GM20000 (cell line): Measurements from ENCODE around the gene B2M.

Experiments
- DNase-seq: peaks from one replicate; pipeline ENCODE4 v3.0.0; 2012; ENCODE audit warnings: low spot score
- TF ChIP-seq, protein P1 (sequence below): IDR thresholded peaks from 2 replicates; pipeline ENCODE4 v1.5.1; 2012; ENCODE audit warnings: mild to moderate bottlenecking, control low read depth; ENCODE audit errors: extremely low read depth, missing control alignments

The B2M gene

DNA sequence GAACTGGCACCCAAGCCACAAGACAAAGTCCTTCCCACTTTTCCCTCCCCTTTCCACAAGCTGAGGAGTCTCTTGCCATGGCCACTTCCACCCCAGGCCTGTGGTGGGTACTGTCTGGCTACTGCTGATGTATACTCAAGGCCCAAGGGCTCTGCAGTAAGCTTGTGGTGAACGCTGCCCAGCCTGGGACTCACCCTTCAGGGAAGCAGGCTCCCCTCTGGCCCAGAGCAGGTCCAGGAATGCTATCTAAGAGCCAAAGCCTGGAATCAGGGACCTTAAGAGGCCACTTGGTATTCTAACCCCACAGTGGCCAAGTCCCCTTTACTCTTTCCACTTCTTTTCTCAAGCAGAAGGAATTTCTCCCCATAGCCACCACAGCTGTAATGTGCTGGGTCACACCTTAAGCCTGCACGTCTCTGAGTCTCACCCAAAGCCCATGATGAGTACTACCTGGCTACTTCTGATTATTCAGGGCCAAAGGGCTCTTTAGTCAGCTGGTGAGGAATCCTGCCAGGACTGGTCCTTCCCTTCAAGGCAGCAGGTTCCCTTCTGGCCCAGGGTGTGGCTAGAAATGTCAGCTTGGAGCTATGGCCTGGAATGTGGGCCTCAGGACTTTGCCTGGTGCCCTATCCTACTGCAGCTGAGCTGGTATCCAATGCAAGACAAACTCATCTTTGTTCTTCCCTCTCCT is 4.2 kb upstream of the B2M start:
- TF ChIP-seq, protein P1, sequence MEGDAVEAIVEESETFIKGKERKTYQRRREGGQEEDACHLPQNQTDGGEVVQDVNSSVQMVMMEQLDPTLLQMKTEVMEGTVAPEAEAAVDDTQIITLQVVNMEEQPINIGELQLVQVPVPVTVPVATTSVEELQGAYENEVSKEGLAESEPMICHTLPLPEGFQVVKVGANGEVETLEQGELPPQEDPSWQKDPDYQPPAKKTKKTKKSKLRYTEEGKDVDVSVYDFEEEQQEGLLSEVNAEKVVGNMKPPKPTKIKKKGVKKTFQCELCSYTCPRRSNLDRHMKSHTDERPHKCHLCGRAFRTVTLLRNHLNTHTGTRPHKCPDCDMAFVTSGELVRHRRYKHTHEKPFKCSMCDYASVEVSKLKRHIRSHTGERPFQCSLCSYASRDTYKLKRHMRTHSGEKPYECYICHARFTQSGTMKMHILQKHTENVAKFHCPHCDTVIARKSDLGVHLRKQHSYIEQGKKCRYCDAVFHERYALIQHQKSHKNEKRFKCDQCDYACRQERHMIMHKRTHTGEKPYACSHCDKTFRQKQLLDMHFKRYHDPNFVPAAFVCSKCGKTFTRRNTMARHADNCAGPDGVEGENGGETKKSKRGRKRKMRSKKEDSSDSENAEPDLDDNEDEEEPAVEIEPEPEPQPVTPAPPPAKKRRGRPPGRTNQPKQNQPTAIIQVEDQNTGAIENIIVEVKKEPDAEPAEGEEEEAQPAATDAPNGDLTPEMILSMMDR: no peak
- no peak for DNase-seq

DNA sequence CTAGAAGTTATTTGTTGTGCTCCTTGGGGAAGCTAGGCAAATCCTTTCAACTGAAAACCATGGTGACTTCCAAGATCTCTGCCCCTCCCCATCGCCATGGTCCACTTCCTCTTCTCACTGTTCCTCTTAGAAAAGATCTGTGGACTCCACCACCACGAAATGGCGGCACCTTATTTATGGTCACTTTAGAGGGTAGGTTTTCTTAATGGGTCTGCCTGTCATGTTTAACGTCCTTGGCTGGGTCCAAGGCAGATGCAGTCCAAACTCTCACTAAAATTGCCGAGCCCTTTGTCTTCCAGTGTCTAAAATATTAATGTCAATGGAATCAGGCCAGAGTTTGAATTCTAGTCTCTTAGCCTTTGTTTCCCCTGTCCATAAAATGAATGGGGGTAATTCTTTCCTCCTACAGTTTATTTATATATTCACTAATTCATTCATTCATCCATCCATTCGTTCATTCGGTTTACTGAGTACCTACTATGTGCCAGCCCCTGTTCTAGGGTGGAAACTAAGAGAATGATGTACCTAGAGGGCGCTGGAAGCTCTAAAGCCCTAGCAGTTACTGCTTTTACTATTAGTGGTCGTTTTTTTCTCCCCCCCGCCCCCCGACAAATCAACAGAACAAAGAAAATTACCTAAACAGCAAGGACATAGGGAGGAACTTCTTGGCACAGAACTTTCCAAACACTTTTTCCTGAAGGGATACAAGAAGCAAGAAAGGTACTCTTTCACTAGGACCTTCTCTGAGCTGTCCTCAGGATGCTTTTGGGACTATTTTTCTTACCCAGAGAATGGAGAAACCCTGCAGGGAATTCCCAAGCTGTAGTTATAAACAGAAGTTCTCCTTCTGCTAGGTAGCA is 851 bp upstream of the B2M start:
- DNase-seq: peak; percentile 45

DNA sequence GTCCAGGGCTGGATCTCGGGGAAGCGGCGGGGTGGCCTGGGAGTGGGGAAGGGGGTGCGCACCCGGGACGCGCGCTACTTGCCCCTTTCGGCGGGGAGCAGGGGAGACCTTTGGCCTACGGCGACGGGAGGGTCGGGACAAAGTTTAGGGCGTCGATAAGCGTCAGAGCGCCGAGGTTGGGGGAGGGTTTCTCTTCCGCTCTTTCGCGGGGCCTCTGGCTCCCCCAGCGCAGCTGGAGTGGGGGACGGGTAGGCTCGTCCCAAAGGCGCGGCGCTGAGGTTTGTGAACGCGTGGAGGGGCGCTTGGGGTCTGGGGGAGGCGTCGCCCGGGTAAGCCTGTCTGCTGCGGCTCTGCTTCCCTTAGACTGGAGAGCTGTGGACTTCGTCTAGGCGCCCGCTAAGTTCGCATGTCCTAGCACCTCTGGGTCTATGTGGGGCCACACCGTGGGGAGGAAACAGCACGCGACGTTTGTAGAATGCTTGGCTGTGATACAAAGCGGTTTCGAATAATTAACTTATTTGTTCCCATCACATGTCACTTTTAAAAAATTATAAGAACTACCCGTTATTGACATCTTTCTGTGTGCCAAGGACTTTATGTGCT is 527 bp downstream of the B2M start:
- DNase-seq: no peak

More for the DNA sequence above, 851 bp upstream of the B2M start:
- TF ChIP-seq, protein P1: peak; percentile 31

DNA sequence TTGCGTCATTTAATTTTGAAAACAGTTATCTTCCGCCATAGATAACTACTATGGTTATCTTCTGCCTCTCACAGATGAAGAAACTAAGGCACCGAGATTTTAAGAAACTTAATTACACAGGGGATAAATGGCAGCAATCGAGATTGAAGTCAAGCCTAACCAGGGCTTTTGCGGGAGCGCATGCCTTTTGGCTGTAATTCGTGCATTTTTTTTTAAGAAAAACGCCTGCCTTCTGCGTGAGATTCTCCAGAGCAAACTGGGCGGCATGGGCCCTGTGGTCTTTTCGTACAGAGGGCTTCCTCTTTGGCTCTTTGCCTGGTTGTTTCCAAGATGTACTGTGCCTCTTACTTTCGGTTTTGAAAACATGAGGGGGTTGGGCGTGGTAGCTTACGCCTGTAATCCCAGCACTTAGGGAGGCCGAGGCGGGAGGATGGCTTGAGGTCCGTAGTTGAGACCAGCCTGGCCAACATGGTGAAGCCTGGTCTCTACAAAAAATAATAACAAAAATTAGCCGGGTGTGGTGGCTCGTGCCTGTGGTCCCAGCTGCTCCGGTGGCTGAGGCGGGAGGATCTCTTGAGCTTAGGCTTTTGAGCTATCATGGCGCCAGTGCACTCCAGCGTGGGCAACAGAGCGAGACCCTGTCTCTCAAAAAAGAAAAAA is 1.2 kb downstream of the B2M start:
- no peak for DNase-seq
- TF ChIP-seq, protein P1: no peak

More for the DNA sequence above, 527 bp downstream of the B2M start:
- TF ChIP-seq, protein P1: no peak

DNA sequence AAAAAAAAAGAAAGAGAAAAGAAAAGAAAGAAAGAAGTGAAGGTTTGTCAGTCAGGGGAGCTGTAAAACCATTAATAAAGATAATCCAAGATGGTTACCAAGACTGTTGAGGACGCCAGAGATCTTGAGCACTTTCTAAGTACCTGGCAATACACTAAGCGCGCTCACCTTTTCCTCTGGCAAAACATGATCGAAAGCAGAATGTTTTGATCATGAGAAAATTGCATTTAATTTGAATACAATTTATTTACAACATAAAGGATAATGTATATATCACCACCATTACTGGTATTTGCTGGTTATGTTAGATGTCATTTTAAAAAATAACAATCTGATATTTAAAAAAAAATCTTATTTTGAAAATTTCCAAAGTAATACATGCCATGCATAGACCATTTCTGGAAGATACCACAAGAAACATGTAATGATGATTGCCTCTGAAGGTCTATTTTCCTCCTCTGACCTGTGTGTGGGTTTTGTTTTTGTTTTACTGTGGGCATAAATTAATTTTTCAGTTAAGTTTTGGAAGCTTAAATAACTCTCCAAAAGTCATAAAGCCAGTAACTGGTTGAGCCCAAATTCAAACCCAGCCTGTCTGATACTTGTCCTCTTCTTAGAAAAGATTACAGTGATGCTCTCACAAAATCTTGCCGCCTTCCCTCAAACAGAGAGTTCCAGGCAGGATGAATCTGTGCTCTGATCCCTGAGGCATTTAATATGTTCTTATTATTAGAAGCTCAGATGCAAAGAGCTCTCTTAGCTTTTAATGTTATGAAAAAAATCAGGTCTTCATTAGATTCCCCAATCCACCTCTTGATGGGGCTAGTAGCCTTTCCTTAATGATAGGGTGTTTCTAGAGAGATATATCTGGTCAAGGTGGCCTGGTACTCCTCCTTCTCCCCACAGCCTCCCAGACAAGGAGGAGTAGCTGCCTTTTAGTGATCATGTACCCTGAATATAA is 2.0 kb downstream of the B2M start:
- no peak for DNase-seq
- TF ChIP-seq, protein P1: no peak

DNA sequence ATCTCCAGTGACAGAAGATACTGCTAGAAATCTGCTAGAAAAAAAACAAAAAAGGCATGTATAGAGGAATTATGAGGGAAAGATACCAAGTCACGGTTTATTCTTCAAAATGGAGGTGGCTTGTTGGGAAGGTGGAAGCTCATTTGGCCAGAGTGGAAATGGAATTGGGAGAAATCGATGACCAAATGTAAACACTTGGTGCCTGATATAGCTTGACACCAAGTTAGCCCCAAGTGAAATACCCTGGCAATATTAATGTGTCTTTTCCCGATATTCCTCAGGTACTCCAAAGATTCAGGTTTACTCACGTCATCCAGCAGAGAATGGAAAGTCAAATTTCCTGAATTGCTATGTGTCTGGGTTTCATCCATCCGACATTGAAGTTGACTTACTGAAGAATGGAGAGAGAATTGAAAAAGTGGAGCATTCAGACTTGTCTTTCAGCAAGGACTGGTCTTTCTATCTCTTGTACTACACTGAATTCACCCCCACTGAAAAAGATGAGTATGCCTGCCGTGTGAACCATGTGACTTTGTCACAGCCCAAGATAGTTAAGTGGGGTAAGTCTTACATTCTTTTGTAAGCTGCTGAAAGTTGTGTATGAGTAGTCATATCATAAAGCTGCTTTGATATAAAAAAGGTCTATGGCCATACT is 4.0 kb downstream of the B2M start:
- no peak for DNase-seq
- TF ChIP-seq, protein P1: no peak
